Neural cell (in vitro differentiated cells): Measurements from ENCODE around the gene LRRC3.

Source experiments
- CTCF ChIP-seq: fragments of 450-650 bp; IDR thresholded peaks from 2 replicates; pipeline ENCODE4 v1.5.1; 2014; ENCODE audit warnings: antibody characterized with exemption, mild to moderate bottlenecking, moderate library complexity; ENCODE audit not compliant: poor library complexity, severe bottlenecking
- EP300 ChIP-seq: fragments of 450-650 bp; conservative IDR thresholded peaks from 2 replicates; pipeline ENCODE4 v1.6.1; 2014; ENCODE audit warnings: antibody characterized with exemption, mild to moderate bottlenecking, moderate library complexity; ENCODE audit not compliant: poor library complexity, severe bottlenecking
- EZH2 ChIP-seq: fragments of 200-600, 300-800 bp; shearing (Covaris generic), sonication (generic); IDR thresholded peaks from 2 replicates; pipeline ENCODE4 v1.6.1; 2014; ENCODE audit warnings: antibody characterized with exemption, low read length, borderline replicate concordance, mild to moderate bottlenecking; ENCODE audit not compliant: insufficient read depth, poor library complexity, severe bottlenecking
- REST ChIP-seq: IDR thresholded peaks from 2 replicates; pipeline ENCODE4 v1.6.1; 2012; ENCODE audit warnings: borderline replicate concordance
- TAF1 ChIP-seq: IDR thresholded peaks from 2 replicates; pipeline ENCODE4 v1.6.1; 2012; ENCODE audit warnings: low read depth

DNA sequence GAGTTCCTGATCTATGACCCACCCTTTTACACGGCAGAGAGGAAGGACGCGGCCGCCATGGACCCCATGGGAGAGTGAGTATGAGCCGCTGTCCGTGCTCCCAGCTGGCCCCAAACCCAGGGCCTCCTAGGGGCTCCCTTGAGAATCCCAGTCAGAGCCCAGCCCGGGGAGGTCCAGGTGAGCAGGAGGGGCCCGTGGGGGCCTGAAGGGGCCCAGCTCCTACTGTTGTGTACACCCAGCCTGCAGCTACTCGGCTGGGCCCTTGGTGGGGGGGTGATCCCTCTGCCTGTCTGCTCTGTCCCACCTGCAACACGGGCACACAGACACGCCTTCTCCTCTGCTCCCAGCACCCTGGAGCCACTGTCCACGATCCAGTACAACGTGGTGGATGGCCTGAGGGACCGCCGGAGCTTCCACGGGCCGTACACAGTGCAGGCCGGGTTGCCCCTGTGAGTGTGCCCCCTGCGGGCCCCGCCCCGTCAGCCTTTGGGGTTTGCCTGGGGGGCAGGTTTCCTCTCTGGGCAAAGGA, 28.6 kb upstream of the LRRC3 start:
- TF ChIP-seq EP300 (no peak), CTCF (no peak), REST (no peak), EZH2 (no peak), TAF1 (no peak)
